OCI-LY3 (cell line): Measurements from ENCODE around the gene C10orf95.
A peak's percentile ranks its signal among the peaks of the same experiment; 100 is the strongest.

ENCODE experiments used
- H2AFZ ChIP-seq: fragments of 200-600, 300-600 bp; shearing (Covaris generic); 2 replicates; pipeline ENCODE4 v1.6.0; 2014; ENCODE audit warnings: antibody characterized with exemption, low read depth, low read length
- H3K27ac ChIP-seq: fragments of 200-600, 300-600 bp; sonication (generic); 2 replicates; pipeline ENCODE4 v1.5.1; 2014; ENCODE audit warnings: mild to moderate bottlenecking, low read length, moderate library complexity, mixed read lengths
- H3K27me3 ChIP-seq: fragments of 200-600, 300-600 bp; sonication (generic); 2 replicates; pipeline ENCODE4 v1.6.1; 2014; ENCODE audit warnings: low read depth, low read length, mixed read lengths
- H3K36me3 ChIP-seq: fragments of 200-600, 300-600 bp; sonication (generic); replicated peaks from 2 replicates; pipeline ENCODE3; 2014; ENCODE audit warnings: low read depth, low read length, mixed read lengths
- H3K4me1 ChIP-seq: fragments of 300-600, 200-600 bp; sonication (generic); 2 replicates; pipeline ENCODE4 v1.6.1; 2014; ENCODE audit warnings: low read length, mixed read lengths
- H3K4me2 ChIP-seq: fragments of 200-600, 300-600 bp; sonication (generic); 2 replicates; pipeline ENCODE4 v1.6.1; 2014; ENCODE audit warnings: low read length, mixed read lengths
- H3K4me3 ChIP-seq: fragments of 300-600, 200-600 bp; sonication (generic); 2 replicates; pipeline ENCODE4 v1.5.1; 2014; ENCODE audit warnings: antibody characterized with exemption, mild to moderate bottlenecking, low read length, moderate library complexity
- H3K79me2 ChIP-seq: fragments of 300-600, 200-600 bp; shearing (Covaris generic); 2 replicates; pipeline ENCODE4 v1.6.1; 2014; ENCODE audit warnings: mild to moderate bottlenecking, low read length, mixed read lengths
- H3K9ac ChIP-seq: fragments of 300-600, 200-600 bp; shearing (Covaris generic); 2 replicates; pipeline ENCODE4 v1.6.0; 2014; ENCODE audit warnings: mild to moderate bottlenecking, low read length, moderate library complexity
- H3K9me3 ChIP-seq: fragments of 200-600, 300-600 bp; shearing (Covaris generic); 2 replicates; pipeline ENCODE4 v1.6.1; 2014; ENCODE audit warnings: low read length, mixed read lengths; ENCODE audit not compliant: insufficient read depth
- H4K20me1 ChIP-seq: fragments of 200-600, 300-600 bp; sonication (generic); 2 replicates; pipeline ENCODE4 v1.6.1; 2016; ENCODE audit warnings: low read length, mixed read lengths; ENCODE audit not compliant: insufficient read depth
- CTCF ChIP-seq: fragments of 200-600, 300-600 bp; sonication (generic); IDR thresholded peaks from 2 replicates; pipeline ENCODE4 v1.5.1; 2014; ENCODE audit warnings: antibody characterized with exemption, low read length, low read depth
- EZH2phosphoT487 ChIP-seq: fragments of 200-600 bp; shearing (Covaris generic); IDR thresholded peaks from 2 replicates; pipeline ENCODE4 v1.6.1; 2018; ENCODE audit warnings: antibody characterized with exemption, mixed run types, low read depth

Gene C10orf95

GRCh38 chr10:102419269-102420180 lies 31.8 kb downstream of the C10orf95 start:
- Histone ChIP-seq H3K4me1 (peaks cover 19% of the 10 kb centered on the region), H3K9me3 (no peaks in the 10 kb centered on the region), H3K27me3 (no peaks in the 10 kb centered on the region), H3K9ac (peak overlapping the region; percentile 61; the same call in 1 of the 2 replicates), H2AFZ (peak overlapping the region; percentile 39; the same call in 1 of the 2 replicates), H3K4me2 (peak overlapping the region; percentile 97), H3K27ac (peak overlapping the region; percentile 80), H4K20me1 (no peaks in the 10 kb centered on the region), H3K4me3 (peak overlapping the region; percentile 82), H3K79me2 (peaks cover 4% of the 10 kb centered on the region; the same call in 1 of the 2 replicates), H3K36me3 (no peaks in the 10 kb centered on the region)
- TF ChIP-seq EZH2phosphoT487 (no peak), CTCF (no peak)

GRCh38 chr10:102418622-102419268 lies 32.6 kb downstream of the C10orf95 start, which contains the start of gene PSD:
Gene PSD, minus strand, starts transcription at chr10:102418785. Its CDS starts 1,747 bp downstream, at chr10:102417038.
- H3K4me3 ChIP-seq, result peak within 1 kb of the TSS; percentile 82
- no peaks in the 10 kb centered on the region for H3K27me3 ChIP-seq
- TF ChIP-seq EZH2phosphoT487, result no peak
- no peaks in the 10 kb centered on the region for H3K36me3 ChIP-seq
- no peak within 1 kb of the TSS for H3K27ac ChIP-seq
- H3K9me3 ChIP-seq, result no peaks in the 10 kb centered on the region
- peak within 1 kb of the TSS; percentile 39; the same call in 1 of the 2 replicates for H2AFZ ChIP-seq
- peaks cover 4% of the 10 kb centered on the region; the same call in 1 of the 2 replicates for H3K79me2 ChIP-seq
- peaks cover 21% of the 10 kb centered on the region for H3K4me1 ChIP-seq
- peak within 1 kb of the TSS; percentile 97 for H3K4me2 ChIP-seq
- H4K20me1 ChIP-seq, result no peaks in the 10 kb centered on the region
- peak within 1 kb of the TSS; percentile 61; the same call in 1 of the 2 replicates for H3K9ac ChIP-seq

GRCh38 chr10:102416695-102417094 lies 34.6 kb downstream of the C10orf95 start:
- no peaks in the 10 kb centered on the region for H3K36me3 ChIP-seq
- no peak overlapping the region for H3K4me2 ChIP-seq
- H3K79me2 ChIP-seq, result no peaks in the 10 kb centered on the region; the same call in 1 of the 2 replicates
- no peak for TF ChIP-seq CTCF
- TF ChIP-seq EZH2phosphoT487, result no peak
- H3K4me1 ChIP-seq, result peaks cover 24% of the 10 kb centered on the region
- no peak overlapping the region for H3K4me3 ChIP-seq
- no peaks in the 10 kb centered on the region for H3K9me3 ChIP-seq
- no peaks in the 10 kb centered on the region for H3K27me3 ChIP-seq
- H3K9ac ChIP-seq, result no peak overlapping the region
- no peak overlapping the region for H3K27ac ChIP-seq
- no peaks in the 10 kb centered on the region for H4K20me1 ChIP-seq
- no peak overlapping the region for H2AFZ ChIP-seq

DNA sequence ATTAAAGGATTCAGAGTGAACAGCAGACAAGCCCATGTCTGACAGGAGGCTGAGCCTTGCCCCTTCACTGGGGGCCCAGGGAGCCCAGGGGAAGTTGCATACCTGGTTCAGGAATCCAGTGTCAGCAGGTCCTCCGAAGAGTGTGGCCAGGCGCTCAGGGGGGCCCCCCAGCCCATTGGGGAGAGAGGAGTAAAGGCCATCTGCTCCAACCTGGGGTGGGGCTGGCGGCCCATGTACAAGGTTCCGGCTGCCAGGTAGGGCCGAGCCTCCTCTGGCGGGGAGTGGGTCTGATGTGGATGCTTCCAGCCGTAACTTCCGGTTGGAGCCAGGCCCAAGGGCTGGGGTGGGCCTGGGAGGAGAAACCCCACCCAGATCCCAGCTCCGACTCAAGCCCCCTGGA lies 35.1 kb downstream of the C10orf95 start:
- Histone ChIP-seq H3K9ac (no peak overlapping the region), H2AFZ (no peak overlapping the region), H3K79me2 (no peaks in the 10 kb centered on the region), H3K4me2 (no peak overlapping the region), H3K27me3 (no peaks in the 10 kb centered on the region), H3K9me3 (no peaks in the 10 kb centered on the region), H3K4me3 (no peak overlapping the region), H3K36me3 (no peaks in the 10 kb centered on the region), H3K4me1 (peaks cover 28% of the 10 kb centered on the region), H3K27ac (no peak overlapping the region), H4K20me1 (no peaks in the 10 kb centered on the region)
- no peak for TF ChIP-seq EZH2phosphoT487
